Thyroid gland (tissue), 4 donors: Measurements from ENCODE around the gene ATP4B. TPM values are rescaled to one million over a fixed set of nuclear protein-coding genes. Genes with fewer than 3 reads are reported as not detected.

ENCODE experiments used
- DNase-seq, 2 donors: peaks; one replicate each; pipeline ENCODE4 v3.0.0-alpha.2; 2019
- H3K27ac ChIP-seq, 3 donors: fragments of 200-600 bp; sonication (generic); 1 replicate in 2 of 3; 2 replicates in 1 of 3; pipeline ENCODE4 v1.5.1; 2016 to 2019; ENCODE audit warnings: mild to moderate bottlenecking in 1 of 3, moderate library complexity in 1 of 3
- H3K27me3 ChIP-seq: fragments of 200-600 bp; sonication (generic); one replicate; pipeline ENCODE4 v1.5.1; 2019
- H3K36me3 ChIP-seq, 2 donors: fragments of 200-600 bp; sonication (generic); one replicate each; pipeline ENCODE4 v1.5.1; 2016 to 2019
- H3K4me1 ChIP-seq, 2 donors: fragments of 200-600 bp; sonication (generic); one replicate each; pipeline ENCODE4 v1.5.1; 2017 to 2019
- H3K4me3 ChIP-seq, 3 donors: fragments of 200-600 bp; sonication (generic); replicated peaks in 1 of 3; 1 replicate in 2 of 3; 2 replicates in 1 of 3; pipeline ENCODE4 v1.5.1; 2016; ENCODE audit warnings: mild to moderate bottlenecking in 1 of 3
- H3K9me3 ChIP-seq: fragments of 200-600 bp; sonication (generic); one replicate; pipeline ENCODE4 v1.5.1; 2017
- POLR2A ChIP-seq, 2 donors: fragments of 450-650 bp; IDR thresholded peaks; one replicate each; pipeline ENCODE4 v1.6.1; 2017; ENCODE audit warnings: antibody characterized with exemption in 2 of 2, mild to moderate bottlenecking in 2 of 2, moderate library complexity in 1 of 2
- WGBS, 2 donors: methylation state at CpG; one replicate each; pipeline ENCODE4 v1.1.5; 2017; 5-methylcytosine and 5-hydroxymethylcytosine counted together
- intact Hi-C: fragments of 100-400 bp; cut with DNase I; formaldehyde crosslinking; loops from one replicate; pipeline ENCODE4 v1.15.1; 2023
- total RNA-seq, 4 donors: library from RNA; depleted of rRNA; stranded (reverse); fragments of >200 nt; gene quantifications; one replicate each; pipeline ENCODE4 v1.2.3, GENCODE V29; 2016
- TF ChIP-seq, protein P1 (sequence below), 6 experiments: fragments of 200-600 bp in 3 of 6; fragments of 450-650 bp in 3 of 6; sonication (generic) in 3 of 6; IDR thresholded peaks; one replicate each; pipeline ENCODE4 v1.5.1; 2016 to 2019; ENCODE audit warnings: antibody characterized with exemption in 6 of 6, mild to moderate bottlenecking in 2 of 6, inconsistent platforms in 1 of 6, moderate library complexity in 1 of 6

Gene ATP4B
- total RNA-seq, result not detected

- H3K9me3 ChIP-seq, result no peaks in the 10 kb centered on the region
- no peaks in the 10 kb centered on the region for H3K27me3 ChIP-seq
- DNase-seq, result no peak
- TF ChIP-seq, protein P1, sequence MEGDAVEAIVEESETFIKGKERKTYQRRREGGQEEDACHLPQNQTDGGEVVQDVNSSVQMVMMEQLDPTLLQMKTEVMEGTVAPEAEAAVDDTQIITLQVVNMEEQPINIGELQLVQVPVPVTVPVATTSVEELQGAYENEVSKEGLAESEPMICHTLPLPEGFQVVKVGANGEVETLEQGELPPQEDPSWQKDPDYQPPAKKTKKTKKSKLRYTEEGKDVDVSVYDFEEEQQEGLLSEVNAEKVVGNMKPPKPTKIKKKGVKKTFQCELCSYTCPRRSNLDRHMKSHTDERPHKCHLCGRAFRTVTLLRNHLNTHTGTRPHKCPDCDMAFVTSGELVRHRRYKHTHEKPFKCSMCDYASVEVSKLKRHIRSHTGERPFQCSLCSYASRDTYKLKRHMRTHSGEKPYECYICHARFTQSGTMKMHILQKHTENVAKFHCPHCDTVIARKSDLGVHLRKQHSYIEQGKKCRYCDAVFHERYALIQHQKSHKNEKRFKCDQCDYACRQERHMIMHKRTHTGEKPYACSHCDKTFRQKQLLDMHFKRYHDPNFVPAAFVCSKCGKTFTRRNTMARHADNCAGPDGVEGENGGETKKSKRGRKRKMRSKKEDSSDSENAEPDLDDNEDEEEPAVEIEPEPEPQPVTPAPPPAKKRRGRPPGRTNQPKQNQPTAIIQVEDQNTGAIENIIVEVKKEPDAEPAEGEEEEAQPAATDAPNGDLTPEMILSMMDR (IDR thresholded peaks at IDR 0.05), result no peak
- no peak for TF ChIP-seq POLR2A (IDR thresholded peaks at IDR 0.05)
- no peaks in the 10 kb centered on the region for H3K4me1 ChIP-seq
- no peak within 1 kb of the TSS for H3K27ac ChIP-seq
- 90 to 92% methylated on average over 28 to 32 of the region's 47 CpGs for WGBS, 2 donors
- no peak within 1 kb of the TSS for H3K4me3 ChIP-seq
- no peaks in the 10 kb centered on the region for H3K36me3 ChIP-seq
- intact Hi-C loops, result no loop called here
Measured at GRCh38 chr13:113657851-113658741, at the start of gene ATP4B. Gene ATP4B, minus strand, starts transcription at chr13:113658198. Its CDS starts 54 bp downstream, at chr13:113658144.

GRCh38 chr13:113672002-113672651, 14.1 kb upstream of the ATP4B start:
- WGBS, 2 donors, result 89 to 90% methylated on average over 18 of the region's 18 CpGs
- H3K4me3 ChIP-seq, result no peak overlapping the region
- H3K36me3 ChIP-seq, result no peaks in the 10 kb centered on the region
- DNase-seq, result no peak
- H3K9me3 ChIP-seq, result no peaks in the 10 kb centered on the region
- H3K27me3 ChIP-seq, result no peaks in the 10 kb centered on the region
- TF ChIP-seq, protein P1 (IDR thresholded peaks at IDR 0.05), result no peak
- TF ChIP-seq POLR2A (IDR thresholded peaks at IDR 0.05), result no peak
- intact Hi-C loops, result no loop called here
- H3K27ac ChIP-seq, result no peak overlapping the region
- H3K4me1 ChIP-seq, result no peaks in the 10 kb centered on the region

GRCh38 chr13:113671066-113672001, 13.3 kb upstream of the ATP4B start:
- no peak for TF ChIP-seq POLR2A (IDR thresholded peaks at IDR 0.05)
- TF ChIP-seq, protein P1 (IDR thresholded peaks at IDR 0.05), result no peak
- Histone ChIP-seq H3K27me3 (no peaks in the 10 kb centered on the region), H3K9me3 (no peaks in the 10 kb centered on the region), H3K4me1 (no peaks in the 10 kb centered on the region), H3K4me3 (no peak overlapping the region), H3K36me3 (no peaks in the 10 kb centered on the region), H3K27ac (no peak overlapping the region)
- no peak for DNase-seq
- intact Hi-C loops, result no loop called here
- WGBS, 2 donors, result 93 to 94% methylated on average over 47 to 54 of the region's 54 CpGs

DNA sequence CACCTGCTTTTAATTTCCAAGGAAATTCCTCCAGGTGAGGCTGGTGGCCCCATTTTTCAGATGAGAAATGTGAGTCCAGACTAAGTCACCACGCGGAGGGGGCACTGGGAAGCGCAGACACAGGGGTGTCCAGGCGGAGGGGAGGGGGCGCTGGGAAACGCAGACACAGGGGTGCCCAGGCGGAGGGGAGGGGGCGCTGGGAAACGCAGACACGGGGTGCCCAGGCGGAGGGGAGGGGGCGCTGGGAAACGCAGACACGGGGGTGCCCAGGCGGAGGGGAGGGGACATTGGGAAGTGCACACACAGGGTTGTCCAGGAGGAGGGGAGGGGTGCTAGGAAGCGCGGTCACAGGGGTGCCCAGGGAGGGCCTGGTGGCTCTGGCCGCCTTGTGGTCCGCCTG, 12.5 kb upstream of the ATP4B start:
- intact Hi-C loops, result no loop called here
- H3K4me3 ChIP-seq, result no peak overlapping the region
- no peaks in the 10 kb centered on the region for H3K27me3 ChIP-seq
- WGBS, 2 donors, result 91 to 94% methylated on average over 19 of the region's 19 CpGs
- no peaks in the 10 kb centered on the region for H3K9me3 ChIP-seq
- no peak overlapping the region for H3K27ac ChIP-seq
- no peaks in the 10 kb centered on the region for H3K4me1 ChIP-seq
- H3K36me3 ChIP-seq, result no peaks in the 10 kb centered on the region
- TF ChIP-seq, protein P1 (IDR thresholded peaks at IDR 0.05), result no peak
- TF ChIP-seq POLR2A (IDR thresholded peaks at IDR 0.05), result no peak
- DNase-seq, result no peak
